ENCODE data around the gene RBBP9. TPM values are rescaled to one million over a fixed set of nuclear protein-coding genes. Genes with fewer than 3 reads are reported as not detected.
"Not testable (repeated sequence)": the region's sequence is repeated elsewhere in the genome, so short reads cannot be mapped to it uniquely, and the experiment has no call there.

RBBP9 gene
- total RNA-seq, 4 donors from 2014 or later = 17.7 to 32.9 (median 19.1) TPM

- Histone ChIP-seq H3K27me3 (no peaks in the 10 kb centered on the region), H3K9me3 (no peaks in the 10 kb centered on the region), H3K4me3 (no peak overlapping the region), H3K27ac (no peak overlapping the region), H3K4me1 (no peaks in the 10 kb centered on the region), H3K36me3 (peaks cover 87% of the 10 kb centered on the region)
- 93% methylated on average over 2 of the region's 2 CpGs for WGBS
- TF ChIP-seq CTCF (IDR thresholded peaks at IDR 0.05) (no peak), POLR2A (IDR thresholded peaks at IDR 0.05) (no peak), EP300 (IDR thresholded peaks at IDR 0.05) (no peak), POLR2AphosphoS5 (IDR thresholded peaks at IDR 0.05) (no peak)
- DNase-seq (ENCODE audit: low spot score in 2 of 2) = no peak
Observed at GRCh38 chr20:18527836-18528235, 30.8 kb upstream of the RBBP9 start.

- H3K36me3 ChIP-seq = peaks cover 82% of the 10 kb centered on the region
- DNase-seq (ENCODE audit: low spot score in 2 of 2) = no peak
Observed at GRCh38 chr20:18527339-18527738, 30.3 kb upstream of the RBBP9 start.

GRCh38 chr20:18526761-18527160 lies 29.7 kb upstream of the RBBP9 start:
- WGBS = 75% methylated on average over 14 of the region's 14 CpGs
- DNase-seq (ENCODE audit: low spot score in 2 of 2); H3K4me1 ChIP-seq; H3K27ac ChIP-seq; H3K27me3 ChIP-seq; H3K9me3 ChIP-seq; H3K4me3 ChIP-seq: not testable (repeated sequence)
- H3K36me3 ChIP-seq = peaks cover 76% of the 10 kb centered on the region

More at GRCh38 chr20:18527339-18527738, 30.3 kb upstream of the RBBP9 start:
- WGBS = 98% methylated on average over 2 of the region's 2 CpGs
- Histone ChIP-seq H3K27ac (no peak overlapping the region), H3K4me3 (no peak overlapping the region), H3K9me3 (no peaks in the 10 kb centered on the region), H3K27me3 (no peaks in the 10 kb centered on the region), H3K4me1 (no peaks in the 10 kb centered on the region)
- TF ChIP-seq POLR2AphosphoS5 (IDR thresholded peaks at IDR 0.05) (no peak), EP300 (IDR thresholded peaks at IDR 0.05) (no peak), CTCF (IDR thresholded peaks at IDR 0.05) (no peak), POLR2A (IDR thresholded peaks at IDR 0.05) (no peak)

- Histone ChIP-seq H3K4me3 (no peak overlapping the region), H3K27me3 (no peaks in the 10 kb centered on the region), H3K36me3 (peaks cover 59% of the 10 kb centered on the region), H3K27ac (no peak overlapping the region), H3K9me3 (no peaks in the 10 kb centered on the region), H3K4me1 (no peaks in the 10 kb centered on the region)
- whole genome bisulfite sequencing = 86% methylated on average over 1 of the region's 1 CpG
- no peak for TF ChIP-seq POLR2A (IDR thresholded peaks at IDR 0.05)
- no peak for TF ChIP-seq POLR2AphosphoS5 (IDR thresholded peaks at IDR 0.05)
- TF ChIP-seq CTCF (IDR thresholded peaks at IDR 0.05) = no peak
- no peak for TF ChIP-seq EP300 (IDR thresholded peaks at IDR 0.05)
- no peak for DNase-seq (ENCODE audit: low spot score in 2 of 2)
Observed at GRCh38 chr20:18524646-18525045, 27.6 kb upstream of the RBBP9 start.

GRCh38 chr20:18523066-18523465 lies 26.0 kb upstream of the RBBP9 start:
- no peaks in the 10 kb centered on the region for H3K9me3 ChIP-seq
- no peaks in the 10 kb centered on the region for H3K27me3 ChIP-seq
- no peaks in the 10 kb centered on the region for H3K4me1 ChIP-seq
- H3K27ac ChIP-seq = no peak overlapping the region
- DNase-seq (ENCODE audit: low spot score in 2 of 2) = no peak
- 88% methylated on average over 2 of the region's 2 CpGs for WGBS
- TF ChIP-seq POLR2A (IDR thresholded peaks at IDR 0.05) (no peak), POLR2AphosphoS5 (IDR thresholded peaks at IDR 0.05) (no peak), EP300 (IDR thresholded peaks at IDR 0.05) (no peak), CTCF (IDR thresholded peaks at IDR 0.05) (no peak)
- H3K36me3 ChIP-seq = peaks cover 43% of the 10 kb centered on the region
- H3K4me3 ChIP-seq = no peak overlapping the region

GRCh38 chr20:18522066-18522465 lies 25.0 kb upstream of the RBBP9 start:
- peaks cover 37% of the 10 kb centered on the region for H3K36me3 ChIP-seq

More at GRCh38 chr20:18522066-18522465, 25.0 kb upstream of the RBBP9 start:
- DNase-seq (ENCODE audit: low spot score in 2 of 2); H3K4me3 ChIP-seq; H3K27ac ChIP-seq; H3K4me1 ChIP-seq; H3K27me3 ChIP-seq; H3K9me3 ChIP-seq: not testable (repeated sequence)
- WGBS = 96% methylated on average over 9 of the region's 9 CpGs

All from suprapubic skin (tissue), 4 donors.